Fibroblast of lung (primary cell): ENCODE results near the gene MATN4.

Source experiments
- EZH2 ChIP-seq: IDR thresholded peaks from 2 replicates; pipeline ENCODE4 v1.5.1; 2012; ENCODE audit warnings: low read length, control low read depth, mild to moderate bottlenecking; ENCODE audit errors: missing control alignments
- TF ChIP-seq, protein P1 (sequence below), 2 donors: IDR thresholded peaks in 1 of 2; conservative IDR thresholded peaks in 1 of 2; 1 replicate in 1 of 2; 2 replicates in 1 of 2; pipeline ENCODE4 v1.5.1; 2011 to 2012; ENCODE audit warnings: low read length in 2 of 2, control low read depth in 1 of 2, inconsistent platforms in 1 of 2, low read depth in 1 of 2, mild to moderate bottlenecking in 1 of 2

DNA sequence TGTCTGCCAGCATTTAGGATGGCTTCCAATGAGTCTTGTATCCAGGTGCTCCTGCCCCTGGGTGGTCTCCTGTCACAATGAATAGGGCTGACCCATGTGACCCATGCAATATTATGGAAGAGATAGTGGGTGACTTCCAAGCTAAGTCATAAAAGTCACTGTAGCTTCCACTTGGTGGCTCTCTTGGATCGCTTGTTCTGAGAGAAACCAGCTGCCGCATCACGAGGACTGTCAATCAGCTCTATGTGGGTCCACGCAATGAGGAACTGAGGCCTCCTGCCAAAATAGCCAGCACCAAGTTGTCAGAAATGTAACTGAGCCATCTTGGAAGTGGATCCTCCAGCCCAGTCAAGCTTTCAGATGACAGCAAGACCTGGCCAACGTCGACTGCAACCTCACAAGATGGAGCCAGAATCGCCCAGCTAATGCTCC is 14.9 kb upstream of the MATN4 start:
- TF ChIP-seq, protein P1, sequence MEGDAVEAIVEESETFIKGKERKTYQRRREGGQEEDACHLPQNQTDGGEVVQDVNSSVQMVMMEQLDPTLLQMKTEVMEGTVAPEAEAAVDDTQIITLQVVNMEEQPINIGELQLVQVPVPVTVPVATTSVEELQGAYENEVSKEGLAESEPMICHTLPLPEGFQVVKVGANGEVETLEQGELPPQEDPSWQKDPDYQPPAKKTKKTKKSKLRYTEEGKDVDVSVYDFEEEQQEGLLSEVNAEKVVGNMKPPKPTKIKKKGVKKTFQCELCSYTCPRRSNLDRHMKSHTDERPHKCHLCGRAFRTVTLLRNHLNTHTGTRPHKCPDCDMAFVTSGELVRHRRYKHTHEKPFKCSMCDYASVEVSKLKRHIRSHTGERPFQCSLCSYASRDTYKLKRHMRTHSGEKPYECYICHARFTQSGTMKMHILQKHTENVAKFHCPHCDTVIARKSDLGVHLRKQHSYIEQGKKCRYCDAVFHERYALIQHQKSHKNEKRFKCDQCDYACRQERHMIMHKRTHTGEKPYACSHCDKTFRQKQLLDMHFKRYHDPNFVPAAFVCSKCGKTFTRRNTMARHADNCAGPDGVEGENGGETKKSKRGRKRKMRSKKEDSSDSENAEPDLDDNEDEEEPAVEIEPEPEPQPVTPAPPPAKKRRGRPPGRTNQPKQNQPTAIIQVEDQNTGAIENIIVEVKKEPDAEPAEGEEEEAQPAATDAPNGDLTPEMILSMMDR (conservative IDR thresholded peaks at IDR 0.05 in 1 of 2, IDR thresholded peaks at IDR 0.05 in 1 of 2; ENCODE audit: low read depth in 1 of 2, low read length in 2 of 2): no peak
- TF ChIP-seq EZH2: no peak
